T-helper 2 cell treated with Interferon-gamma antibody and Interleukin-4, amounts not matched to agents 100 ng/mL and 5 ng/mL, for 36 hours (primary cell): ENCODE results near the gene KANSL3. TPM values are rescaled to one million over a fixed set of nuclear protein-coding genes. Genes with fewer than 3 reads are reported as not detected.

Source experiments
- intact Hi-C: fragments of 100-400 bp; cut with micrococcal nuclease; formaldehyde crosslinking; loops from one replicate; pipeline ENCODE4 v1.15.1; 2023
- total RNA-seq: library from RNA; stranded (reverse); gene quantifications from 2 replicates; pipeline ENCODE4 v1.2.3, GENCODE V29; 2022

The KANSL3 gene
- total RNA-seq, 1 donor from 2014 or later = 56.5 TPM

DNA sequence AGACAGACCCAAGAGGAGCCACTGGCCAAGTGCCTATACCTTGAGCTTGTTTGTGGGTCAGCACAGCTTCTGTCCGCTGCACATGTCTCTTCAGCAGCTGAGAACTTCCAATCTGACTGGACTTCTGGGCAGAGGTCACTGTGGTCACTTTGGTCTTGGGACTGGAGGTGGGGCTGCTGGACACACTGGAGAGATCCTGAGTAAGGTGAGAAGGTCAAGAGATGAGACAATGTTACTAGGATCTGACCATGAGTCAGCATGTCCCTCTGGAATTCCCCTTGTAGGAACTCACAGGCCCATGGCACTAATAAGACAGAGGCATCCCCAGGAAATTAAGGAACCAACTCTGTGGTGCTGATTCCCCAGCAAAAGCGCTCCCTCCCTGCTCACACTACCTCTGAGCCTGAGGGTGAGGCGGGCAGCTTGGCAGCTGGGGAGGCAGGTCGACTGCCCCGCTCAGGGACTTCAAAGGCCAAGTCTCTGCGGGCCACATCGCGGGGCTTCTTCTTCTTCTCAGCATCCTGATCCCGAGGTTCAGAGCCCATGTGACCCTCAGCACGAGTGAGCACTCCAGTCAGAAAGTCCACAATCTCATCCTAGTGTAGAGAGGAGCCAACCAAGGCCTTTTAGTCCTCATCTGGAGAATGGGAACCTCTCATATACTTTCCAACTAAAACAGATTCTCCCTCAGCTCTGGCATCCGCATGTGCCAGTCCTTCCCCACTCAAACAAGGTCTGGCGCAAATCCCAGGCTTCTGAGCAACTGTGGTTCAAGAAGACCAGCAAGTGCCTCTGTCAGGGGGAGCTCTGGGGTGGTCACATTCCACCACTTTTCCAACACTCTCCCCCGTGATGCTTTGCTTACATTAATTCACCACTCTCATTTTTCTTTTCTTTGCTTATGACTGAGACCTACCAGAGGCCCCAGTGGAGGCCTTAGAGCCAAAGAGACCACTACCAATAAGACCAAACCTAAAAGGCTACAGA is 29.4 kb downstream of the KANSL3 start:
- intact Hi-C loops = no loop called here

DNA sequence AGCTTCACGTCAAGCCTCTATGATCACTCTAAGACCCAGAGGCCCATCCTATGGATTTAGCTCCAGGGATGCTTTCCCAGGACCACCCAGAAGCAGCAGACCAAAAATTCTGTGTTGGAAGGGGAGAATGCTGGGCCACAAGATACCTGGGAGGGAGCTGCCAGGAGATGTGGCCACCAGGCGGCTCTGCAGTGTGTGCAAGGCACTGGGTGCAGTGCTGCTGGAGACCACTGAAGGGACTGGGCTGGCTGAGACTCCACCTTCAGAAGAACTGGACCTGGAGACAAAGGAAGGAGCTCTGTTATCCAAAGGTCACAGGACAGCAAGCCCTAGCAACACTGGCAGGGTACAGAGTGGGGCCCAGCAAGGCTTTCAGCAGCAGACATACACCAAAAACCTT is 34.0 kb downstream of the KANSL3 start:
- intact Hi-C loops = no loop called here

DNA sequence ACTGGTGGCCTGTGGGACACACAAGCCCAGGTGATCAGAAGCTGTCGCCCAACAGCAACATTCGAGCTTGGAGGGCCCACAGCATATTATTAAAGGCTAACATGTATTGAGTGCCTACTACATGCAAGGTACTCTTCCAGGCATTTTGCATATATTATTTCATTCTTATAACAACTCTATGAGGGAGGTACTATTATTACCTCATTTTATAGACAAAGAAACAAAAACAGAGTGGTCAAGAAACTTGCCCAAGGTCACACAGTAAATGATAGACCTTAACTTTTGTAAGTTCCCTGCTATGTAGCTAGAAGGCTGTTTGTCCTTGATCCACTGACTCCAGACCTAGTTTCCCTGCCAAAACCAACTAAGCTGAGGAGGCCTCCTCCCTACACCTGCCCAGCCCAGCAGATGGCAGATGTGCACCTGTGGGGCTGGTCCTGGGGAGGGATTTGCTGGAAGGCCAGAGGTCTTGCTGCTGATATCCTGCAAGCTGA is 35.7 kb downstream of the KANSL3 start:
- intact Hi-C loops = no loop called here

DNA sequence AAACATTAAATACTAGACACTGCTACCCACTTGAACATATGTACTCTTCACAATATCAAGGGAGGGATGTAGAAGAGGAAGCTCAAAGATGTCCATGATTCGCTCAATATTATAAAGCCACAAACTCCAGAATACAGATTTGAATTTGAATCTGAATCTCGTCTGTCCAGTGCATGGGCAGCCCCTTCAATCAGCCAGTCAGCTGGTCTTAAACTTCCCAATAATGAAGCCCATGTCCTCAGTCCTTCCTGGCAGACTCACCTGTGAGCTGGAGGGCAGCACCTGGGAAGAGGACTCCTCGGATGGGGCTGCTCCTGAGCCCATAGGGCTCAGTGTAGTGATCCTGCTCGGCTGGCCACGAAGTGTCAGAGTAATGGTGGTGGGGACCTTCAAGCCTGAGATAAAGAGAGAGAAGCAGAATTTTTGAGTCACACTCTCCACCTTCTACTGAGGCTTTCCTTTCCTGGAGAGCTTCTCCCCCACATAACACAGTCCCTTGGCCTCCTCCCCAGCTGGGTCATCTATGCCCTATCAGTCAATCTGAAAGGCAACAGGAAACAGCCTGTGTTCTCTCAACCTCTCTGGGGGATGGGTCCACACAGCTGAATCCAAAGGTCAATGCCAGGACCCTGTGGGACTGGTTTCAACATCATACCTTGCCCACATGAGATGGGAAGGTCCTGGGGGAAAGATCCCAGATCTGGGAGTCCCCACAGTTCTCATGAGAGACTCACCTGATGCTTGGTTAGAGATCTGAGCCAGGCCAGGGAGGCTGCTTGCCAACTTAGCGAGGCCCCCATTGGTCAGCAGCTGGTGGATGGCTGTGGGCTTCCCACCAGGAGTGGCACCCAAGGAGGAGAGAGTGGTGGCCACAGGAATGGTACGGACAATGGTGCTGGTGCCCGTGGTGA is 36.5 kb downstream of the KANSL3 start:
- intact Hi-C loops = no loop called here

DNA sequence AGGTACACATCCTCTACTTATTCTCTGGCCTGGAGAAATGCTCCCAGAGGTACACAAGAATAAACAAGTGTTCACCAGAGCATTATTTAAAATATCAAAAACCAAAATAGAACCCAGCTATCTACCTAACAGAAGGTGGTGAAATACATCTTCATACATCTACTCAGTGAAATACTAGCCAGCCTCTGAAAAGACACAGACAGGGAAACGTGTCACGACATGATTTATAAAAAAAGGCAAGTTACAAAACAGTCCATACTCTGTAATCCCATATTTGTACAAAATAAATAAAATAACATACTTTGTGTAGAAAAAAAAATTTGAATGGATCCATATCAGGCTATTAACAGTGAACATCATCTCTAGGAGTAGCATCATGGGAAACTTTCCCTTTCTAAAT is 38.2 kb downstream of the KANSL3 start:
- intact Hi-C loops = no loop called here

DNA sequence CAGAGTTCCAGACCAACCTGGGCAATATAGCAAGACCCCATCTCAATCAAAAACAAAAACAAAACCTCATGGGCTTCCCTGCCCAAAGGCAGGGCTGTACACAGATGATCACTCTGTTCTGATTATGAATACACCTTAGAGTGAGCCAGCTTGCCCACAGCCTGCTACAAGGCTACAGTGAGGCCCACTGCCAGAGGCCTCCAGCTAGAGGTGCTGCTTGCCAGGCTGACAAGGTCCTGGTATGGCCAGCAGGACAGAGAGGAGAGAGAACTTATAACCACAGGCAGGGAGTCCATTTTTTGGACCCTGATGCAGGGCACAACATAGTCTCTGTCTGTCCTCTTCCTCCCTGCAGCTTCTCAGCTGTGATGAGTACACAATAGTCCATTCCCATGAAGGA is 41.5 kb downstream of the KANSL3 start:
- intact Hi-C loops = no loop called here

DNA sequence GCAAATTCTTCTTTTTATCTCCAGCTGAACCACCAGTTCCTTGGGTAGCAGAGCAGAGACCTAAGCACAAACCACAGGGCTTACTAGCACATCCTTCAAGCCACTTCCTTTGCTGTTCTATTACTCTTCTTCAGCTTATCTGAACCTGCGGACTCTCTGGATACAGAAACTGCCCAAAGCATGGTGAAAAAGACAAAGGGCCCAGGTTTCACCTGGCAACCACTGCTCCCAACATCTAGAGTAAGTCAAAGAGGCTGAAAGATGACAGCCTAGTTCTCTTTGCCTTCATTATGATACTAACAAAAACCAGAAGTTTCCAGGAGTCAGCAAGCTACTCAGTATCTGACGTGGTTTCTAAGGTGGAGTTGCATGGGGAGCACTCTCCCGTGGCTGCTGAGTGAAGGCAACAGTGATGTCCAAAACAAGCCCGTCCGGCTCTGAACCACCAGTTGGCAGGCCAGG is 43.4 kb downstream of the KANSL3 start:
- intact Hi-C loops = no loop called here

DNA sequence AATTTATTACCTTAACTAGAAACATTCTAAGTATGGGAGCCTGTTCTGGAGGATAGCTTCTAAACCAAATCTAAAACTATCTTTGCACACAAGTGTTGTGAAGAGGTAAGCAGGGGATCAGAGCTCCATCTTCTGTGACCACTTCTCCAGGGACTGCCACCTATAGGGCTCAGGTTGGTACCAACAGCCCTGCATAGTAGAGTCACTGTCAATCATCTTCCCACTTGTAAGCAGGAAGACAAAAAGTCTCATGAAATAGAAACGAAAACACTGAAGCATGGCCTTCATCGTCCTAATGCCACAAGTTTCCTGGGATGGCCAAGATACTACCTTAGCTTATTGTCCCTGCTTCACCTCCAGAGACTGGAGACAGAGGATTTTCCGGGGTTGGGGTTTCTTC is 43.8 kb downstream of the KANSL3 start:
- intact Hi-C loops = no loop called here

DNA sequence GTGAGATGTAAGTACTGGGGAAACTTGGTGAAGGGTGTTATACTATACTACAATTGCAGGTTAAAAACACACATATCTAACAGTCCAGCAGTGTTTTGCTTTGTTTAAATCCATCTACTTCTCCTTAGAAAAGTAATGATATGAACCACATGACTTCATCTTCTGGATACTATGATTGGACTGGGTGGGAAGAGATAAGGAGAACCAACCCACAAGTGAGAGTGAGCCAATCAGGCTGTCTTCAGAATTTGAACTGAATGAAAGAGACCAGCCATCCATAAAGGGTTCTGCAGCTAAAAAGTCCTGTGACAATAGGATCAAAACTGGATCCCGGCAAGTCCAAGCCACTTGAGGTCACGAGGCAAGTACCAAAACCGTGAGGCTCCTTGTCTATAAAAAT is 46.6 kb downstream of the KANSL3 start:
- intact Hi-C loops = no loop called here

DNA sequence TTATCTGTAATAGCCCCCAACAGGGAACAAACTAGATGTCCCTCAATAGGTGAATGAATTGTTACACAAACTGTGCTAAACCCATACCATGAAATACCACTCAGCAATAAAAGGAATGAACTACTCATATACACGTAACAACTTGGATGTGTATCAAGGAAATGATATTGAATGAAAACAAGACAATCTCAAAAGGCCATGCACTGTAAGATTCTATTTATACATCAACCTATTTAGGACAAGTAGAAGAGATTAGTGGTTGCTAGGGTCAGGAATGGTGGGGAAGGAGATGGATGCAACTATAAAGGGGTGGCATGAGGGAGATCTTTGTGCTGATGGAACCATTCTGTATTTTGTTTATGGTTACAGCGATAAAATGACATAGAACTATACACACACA is 47.1 kb downstream of the KANSL3 start:
- intact Hi-C loops = no loop called here

DNA sequence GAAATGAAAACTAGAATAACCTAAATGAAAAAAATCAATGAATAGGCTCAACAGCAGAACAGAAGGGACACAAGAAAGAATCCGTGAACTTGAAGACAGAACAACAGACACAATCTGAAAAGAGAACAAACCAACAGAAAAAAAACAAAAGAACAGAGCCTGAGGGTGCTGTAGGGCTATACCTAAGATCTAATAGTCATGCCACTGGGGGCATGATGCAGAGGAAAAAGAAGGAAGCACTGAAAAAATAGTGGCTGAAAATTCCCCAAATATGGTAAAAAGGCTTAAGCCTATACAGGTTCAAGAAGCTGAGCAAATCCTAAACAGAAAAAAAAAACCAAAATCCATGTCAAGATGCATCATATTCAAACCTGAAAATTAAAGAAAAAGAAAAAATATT is 50.3 kb downstream of the KANSL3 start:
- intact Hi-C loops = no loop called here

DNA sequence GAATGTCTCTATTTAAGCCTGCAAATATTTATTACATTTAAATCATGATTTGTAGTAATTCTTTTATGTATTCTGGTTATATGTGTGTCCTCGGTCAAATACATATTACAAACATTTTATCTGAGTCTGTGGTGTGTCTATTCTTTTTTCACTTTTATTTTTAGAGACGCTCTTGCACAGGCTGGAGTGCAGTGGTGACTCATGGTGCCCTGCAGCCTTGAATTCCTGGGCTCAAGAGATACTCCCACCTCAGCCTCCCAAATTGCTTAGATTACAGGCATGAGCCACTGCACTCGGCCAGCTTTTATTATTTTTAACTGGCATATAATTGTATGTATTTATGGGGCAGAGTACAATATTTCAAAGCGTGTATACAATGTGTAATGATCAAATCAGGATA is 54.1 kb downstream of the KANSL3 start:
- intact Hi-C loops = no loop called here

DNA sequence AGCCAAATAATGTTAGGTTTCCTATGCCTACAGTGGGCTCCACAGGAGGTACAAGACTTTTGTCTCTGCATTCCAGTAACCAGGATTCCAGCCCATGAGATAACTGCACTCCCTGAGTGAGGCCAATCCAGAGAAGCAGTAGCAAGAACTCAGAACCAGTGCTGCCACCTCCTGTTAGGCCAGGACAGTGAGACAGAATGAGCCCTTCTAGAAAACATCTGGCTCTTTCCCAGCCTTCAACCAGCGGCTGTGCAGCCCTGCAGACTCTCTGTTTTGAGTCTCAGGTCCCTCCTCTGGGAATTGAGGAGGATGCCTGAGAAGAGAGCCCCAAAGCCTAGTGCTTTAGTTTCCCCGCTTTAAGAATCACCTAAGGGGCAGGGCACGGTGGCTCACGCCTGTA is 57.3 kb downstream of the KANSL3 start:
- intact Hi-C loops = no loop called here

DNA sequence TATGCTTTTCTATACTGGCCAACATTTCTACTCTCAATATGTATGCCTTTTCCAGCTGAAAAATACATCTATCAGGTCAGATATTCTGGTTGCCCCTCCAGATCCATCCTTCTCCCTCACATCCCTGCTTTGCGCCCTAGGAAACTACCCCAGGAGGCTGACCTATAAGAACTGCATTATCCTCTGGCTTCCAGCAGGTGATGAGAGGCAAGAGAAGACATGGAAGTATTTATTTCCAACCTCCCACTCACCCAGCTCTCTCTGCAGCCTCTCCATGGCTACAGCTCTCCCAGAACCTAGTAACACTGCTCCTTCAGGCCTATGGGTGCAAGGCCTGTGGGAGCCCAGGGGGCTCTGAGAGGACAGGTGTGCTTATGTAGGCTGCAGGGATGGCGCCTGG is 58.7 kb downstream of the KANSL3 start:
- intact Hi-C loops = no loop called here

DNA sequence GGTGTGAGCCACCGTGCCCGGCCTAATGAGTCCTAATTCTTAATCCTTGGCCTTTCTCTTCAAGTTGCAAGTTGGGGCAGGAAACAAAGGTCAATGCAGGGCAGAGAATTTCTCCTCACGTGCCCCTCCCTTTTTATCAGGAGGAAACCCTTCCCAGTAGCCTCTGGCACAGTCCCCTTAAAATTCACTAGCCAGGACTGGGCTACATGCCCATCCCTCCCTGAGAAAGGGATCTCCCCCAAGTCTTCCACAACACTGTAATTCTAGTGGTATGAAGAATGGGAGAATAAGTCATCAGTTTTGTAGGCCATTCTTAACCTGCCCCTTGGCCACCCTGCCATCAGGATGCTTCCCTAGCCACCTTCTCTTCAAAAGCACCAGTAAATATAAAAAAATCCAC is 59.4 kb downstream of the KANSL3 start:
- intact Hi-C loops = no loop called here

DNA sequence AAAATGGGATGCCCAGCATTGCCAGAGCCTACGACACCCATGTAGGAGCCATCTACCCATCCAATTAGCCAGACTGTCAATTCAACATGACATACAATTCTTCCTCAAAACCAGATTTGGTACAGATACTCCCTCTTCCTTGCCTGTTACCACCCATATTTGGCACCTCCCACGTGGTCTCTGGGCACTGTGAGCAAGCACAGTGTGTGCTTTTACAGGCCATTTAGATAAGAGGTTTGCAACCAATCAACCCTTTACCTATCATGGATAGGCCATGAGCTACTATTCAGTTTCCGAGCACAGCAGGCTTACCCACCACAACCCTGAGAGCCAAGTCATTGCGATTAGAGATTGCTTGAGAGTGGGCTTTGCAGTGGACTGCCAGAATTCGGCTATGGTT is 60.6 kb downstream of the KANSL3 start:
- intact Hi-C loops = no loop called here

DNA sequence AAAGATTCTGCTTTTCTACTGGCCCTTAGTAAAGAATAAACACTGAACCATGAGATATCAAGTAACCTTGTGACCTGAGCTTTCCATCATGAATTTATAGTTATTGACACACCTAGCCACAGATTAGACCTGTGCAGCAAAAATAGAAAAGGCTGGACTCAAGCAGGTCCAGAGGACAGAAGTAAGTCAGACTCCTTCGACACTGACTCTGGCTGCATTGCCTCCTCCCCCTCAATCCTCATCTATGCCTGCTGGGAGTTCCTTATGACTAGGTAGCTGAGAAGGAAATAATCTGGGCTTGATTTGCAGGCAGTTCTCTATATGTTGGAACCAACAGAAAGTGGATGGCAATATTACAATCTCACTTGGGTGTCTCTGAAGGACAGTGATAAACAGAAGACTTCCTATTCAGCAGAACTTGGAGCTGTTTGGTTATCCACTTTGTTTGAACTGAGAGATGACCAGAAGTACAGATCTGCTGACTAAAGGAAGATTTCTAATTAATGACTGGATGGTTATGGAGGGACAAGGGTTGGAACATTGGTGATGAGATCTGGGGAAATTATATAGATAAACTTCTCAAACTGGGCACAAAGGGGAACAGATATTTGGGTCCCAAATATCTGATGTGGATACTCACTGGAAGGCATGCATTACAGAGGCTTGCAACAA is 62.2 kb downstream of the KANSL3 start:
- intact Hi-C loops = no loop called here

DNA sequence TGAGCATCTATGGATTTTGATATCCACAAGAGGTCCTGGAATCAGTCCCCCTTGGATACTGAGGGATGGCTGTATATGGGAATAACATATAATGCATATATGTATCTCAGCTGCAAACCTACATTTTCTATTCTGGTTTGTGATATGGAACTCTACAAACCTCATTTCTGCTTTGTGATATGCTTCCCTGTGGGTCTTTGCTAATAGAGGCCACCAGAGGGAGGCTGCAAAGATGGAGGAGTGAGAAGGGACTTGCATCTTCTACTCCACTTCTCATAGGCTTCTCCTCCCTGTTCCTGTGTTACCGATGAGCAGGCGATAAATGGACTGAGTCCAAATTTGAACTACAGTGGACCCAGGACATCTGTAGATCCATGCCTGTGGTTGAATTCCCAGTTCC is 63.7 kb downstream of the KANSL3 start:
- intact Hi-C loops = no loop called here

DNA sequence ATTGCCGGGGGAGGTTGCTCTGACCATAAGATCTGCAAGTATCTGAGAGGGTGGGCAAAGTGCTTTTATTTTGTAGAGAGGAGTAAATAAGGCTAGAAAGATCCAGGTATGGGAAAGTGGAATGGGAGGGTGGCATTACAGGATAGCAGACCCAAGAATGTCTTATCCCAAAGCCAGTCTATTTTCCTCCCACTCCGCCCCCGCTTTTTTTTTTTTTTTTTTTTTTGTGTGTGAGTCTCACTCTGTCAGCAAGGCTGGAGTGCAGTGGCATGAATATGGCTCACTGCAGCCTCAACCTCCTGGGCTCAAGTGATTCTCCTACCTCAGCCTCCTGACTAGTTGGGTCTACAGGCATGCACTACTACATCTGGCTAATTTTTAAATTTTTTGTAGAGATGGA is 70.0 kb downstream of the KANSL3 start:
- intact Hi-C loops = no loop called here

DNA sequence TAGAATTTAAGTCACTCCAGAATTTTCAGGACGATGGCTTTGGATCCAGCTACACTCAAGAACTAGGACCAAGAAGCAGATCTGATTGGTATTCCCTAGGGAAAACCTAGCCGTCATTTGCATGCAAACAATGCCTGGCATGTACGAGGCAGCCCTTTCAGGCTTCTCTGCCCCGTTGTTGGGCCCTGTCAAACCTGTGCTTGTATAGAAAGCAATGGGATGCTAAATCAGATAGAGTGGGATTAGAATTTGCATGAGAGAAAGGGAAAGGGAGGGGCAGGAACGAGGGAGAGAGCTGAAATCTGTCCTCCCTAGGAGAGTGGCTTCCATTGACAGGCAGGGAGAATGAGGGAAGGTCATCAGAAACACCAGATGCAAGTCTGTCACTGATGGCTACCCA is 73.0 kb downstream of the KANSL3 start:
- intact Hi-C loops = no loop called here

DNA sequence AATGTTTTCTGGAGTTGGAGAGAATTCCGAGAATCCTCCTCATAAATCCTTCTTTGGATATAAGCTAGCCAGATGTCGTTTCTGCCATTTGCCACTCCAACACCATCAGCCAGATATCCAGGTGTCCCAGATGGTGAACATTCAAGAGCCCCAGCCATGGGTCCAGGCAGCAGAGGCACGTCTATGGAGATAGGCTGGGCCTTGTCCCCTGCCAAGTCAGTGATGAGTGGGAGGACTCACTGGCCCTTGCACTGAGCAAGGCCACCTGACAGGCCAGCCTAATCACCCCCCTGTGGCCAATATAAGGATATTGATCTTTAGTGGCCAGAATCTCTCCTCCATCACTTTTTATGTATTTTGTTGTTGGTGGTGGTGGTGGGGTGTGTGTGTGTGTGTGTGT is 73.5 kb downstream of the KANSL3 start:
- intact Hi-C loops = no loop called here
